Activated CD8-positive, alpha-beta memory T cell treated with anti-CD3 and anti-CD28 coated beads for 48 hours (primary cell): Measurements from ENCODE around the gene ZNF563.
A peak's percentile ranks its signal among the peaks of the same experiment; 100 is the strongest.
"Not testable (repeated sequence)": the region's sequence is repeated elsewhere in the genome, so short reads cannot be mapped to it uniquely, and the experiment has no call there.

Experiments used
- DNase-seq, 3 experiments: peaks; one replicate each; pipeline ENCODE4 v3.0.0-alpha.2; 2020; ENCODE audit warnings: low read depth in 2 of 3, low spot score in 2 of 3

ZNF563 gene

DNA sequence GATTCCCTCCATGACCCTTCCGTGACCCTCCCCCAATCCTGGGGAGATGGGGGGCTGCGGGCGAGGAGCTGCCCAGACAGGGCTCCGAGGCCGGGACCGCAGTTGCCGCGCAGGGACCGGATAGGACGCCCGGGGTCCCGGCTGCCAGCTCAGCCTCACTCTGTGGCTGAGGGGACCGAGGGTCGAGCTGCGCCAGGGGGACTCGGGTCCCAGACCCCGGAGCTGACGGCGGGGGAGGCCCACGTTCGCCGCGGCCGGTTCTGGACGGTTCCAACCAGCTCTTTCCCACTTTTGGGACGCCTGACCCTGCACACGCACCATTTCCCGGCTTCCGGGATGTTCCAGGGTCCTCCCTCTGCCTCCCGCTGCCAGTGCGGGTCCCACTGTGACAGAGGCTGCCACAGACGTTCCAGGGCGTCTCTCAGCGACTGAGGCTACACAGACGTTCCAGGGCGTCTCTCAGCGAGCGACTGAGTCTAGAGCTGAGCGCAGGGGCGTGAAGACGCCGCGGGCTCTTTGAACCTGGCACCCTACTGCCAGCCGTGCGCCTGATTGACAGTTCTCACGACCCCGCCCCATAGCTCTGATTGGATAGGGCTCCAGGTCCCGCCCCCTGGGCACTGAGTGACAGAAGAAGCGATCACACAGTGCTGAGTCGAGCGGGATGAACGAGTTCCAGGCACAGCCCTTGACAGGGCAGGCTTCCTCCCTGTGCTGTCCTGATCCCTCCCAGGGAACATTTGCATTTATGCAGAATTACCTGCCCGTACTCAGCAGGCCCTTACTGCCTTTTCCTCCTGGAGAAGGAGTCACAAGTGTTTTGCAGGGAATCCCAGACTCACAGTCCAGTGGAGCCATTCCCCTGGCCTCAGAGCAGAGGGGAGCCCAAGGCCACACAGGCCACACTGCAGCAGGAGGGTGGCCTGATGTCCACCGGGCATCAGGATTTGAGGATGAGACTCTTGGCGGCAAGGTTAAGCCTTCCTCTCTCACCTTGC lies at the start of gene ZNF563:
ZNF563 (minus strand) TSS at position 472 of the 998 bp plus-strand sequence; CDS start at position 321, 151 bp downstream.
- peak; percentile 88 to 95 (median 92) for DNase-seq

DNA sequence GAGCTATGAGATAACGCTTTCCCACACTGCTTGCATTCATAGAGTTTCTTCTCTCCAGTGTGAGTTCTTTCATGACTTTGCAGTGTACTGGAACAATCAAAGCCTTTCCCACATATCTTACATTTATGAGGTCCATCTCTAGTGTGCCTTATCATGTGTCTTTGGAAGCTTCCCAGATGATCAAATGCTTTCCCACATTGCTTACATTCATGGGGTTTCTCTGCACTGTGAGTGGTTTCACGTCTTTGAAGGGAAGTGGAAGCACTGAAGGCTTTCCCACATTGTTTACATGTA lies 47.0 kb upstream of the ZNF563 start:
- DNase-seq, result no peak

DNA sequence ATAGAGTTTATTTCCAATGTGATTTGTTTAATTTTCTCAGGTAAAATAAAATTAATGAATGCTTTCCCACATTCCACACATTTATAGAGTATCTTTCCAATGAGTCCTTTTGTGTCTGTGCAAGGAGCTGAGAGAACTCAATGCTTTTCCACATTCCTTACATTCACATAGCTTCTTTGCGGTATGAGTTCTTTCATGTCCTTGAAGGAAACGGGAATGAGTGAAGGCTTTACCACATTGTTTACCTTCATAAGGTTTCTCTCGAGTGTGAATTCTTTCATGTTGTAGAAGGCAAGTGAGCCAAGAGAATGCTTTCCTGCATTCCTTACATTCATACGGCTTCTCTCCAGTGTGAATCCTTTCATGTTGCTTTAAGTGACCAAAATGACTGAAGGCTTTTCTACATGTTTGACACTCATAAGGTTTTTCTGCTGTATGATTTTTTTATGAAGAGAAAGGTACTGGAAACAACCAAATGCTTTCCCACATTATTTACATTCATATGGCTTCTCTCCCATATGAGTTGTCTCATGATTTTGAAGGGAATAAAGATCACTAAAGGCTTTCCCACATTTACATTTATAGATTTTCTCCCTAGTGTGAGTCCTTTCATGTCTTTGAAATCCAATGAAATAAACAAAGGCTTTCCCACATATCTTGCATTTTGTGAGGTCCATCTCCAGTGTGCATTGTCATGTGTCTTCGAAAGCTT lies 46.5 kb upstream of the ZNF563 start:
- no peak for DNase-seq

DNA sequence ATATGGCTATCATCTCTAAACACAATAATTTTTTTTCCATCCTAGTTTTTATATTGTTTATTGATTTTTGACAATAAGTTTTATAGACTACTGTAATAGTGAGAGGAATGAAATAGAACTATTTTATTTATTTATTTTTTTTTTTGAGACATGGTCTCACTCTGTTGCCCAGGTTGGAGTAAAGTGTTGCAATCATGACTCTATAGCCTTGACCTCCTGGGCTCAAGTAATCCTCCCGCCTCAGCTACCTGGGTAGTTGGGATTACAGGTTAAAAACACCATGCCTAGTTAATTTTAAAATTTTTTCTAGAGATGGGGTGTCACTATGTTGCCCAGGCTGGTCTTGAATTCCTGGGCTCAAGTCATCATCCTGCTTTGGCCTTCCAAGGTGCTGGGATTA lies 40.6 kb upstream of the ZNF563 start:
- DNase-seq, result no peak

GRCh38 chr19:12365236-12366162 lies 32.1 kb upstream of the ZNF563 start, which contains the start of gene ZNF442:
ZNF442 (minus strand) TSS chr19:12365683; CDS start chr19:12363631, 2,052 bp downstream.
- DNase-seq, result peak; percentile 49 to 71 (median 61)

DNA sequence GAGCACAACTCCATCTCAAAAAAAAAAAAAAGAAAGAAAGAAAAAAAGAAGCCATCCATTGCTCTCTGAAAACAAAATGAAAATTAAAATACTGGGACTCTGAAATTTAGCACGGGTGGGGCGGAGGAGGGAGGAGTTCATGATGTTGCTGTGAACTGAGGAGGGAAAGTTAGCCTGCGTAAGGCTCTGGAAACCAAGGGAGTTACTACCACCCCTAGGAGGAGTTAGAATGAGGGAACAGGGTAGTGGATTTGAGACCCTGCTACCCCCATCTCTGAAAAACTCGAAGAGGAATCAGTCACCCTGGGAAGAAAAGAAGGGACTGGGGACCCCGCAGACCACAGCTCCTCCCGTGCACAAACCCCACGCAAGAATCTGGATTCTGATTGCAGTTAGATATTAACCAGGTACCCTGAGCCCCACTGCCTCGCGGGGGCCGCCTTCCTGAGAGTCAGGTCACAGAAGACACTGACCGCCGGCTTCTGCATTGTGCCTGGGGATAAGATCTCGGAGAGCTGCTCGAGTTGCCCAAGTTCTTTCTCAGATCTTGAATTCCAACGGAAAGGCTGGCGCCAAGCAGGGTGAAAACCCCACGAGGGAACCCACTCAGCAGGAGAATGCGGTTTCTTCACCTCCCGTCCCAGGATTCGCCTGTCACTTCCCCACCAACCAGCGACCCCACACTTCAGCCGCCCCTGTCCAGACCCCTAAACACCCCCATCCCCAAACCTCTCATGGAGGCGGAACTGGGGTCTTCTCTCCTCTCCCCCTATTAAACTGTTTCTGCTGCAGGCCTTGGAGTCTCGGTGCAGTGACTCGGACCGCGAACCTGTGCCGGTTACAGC lies 31.2 kb upstream of the ZNF563 start:
- no peak for DNase-seq

GRCh38 chr19:12362236-12362635 lies 28.8 kb upstream of the ZNF563 start:
- DNase-seq, result not testable (repeated sequence)

GRCh38 chr19:12353375-12353774 lies 19.9 kb upstream of the ZNF563 start:
- no peak for DNase-seq

DNA sequence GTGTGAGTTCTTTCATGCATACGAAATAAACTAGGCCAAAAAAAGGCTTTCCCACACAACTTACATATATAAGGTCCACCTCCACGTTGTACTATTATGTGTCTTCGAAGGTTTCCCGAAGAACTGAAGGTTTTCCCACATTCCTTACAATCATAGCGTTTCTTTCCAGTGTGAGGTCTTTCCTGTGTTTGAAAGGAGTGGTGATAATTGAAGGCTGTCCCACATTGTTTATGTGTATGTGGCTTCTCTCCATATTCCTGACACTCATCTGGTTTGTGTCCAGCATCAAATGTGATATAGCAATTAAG lies 17.4 kb upstream of the ZNF563 start:
- no peak for DNase-seq

DNA sequence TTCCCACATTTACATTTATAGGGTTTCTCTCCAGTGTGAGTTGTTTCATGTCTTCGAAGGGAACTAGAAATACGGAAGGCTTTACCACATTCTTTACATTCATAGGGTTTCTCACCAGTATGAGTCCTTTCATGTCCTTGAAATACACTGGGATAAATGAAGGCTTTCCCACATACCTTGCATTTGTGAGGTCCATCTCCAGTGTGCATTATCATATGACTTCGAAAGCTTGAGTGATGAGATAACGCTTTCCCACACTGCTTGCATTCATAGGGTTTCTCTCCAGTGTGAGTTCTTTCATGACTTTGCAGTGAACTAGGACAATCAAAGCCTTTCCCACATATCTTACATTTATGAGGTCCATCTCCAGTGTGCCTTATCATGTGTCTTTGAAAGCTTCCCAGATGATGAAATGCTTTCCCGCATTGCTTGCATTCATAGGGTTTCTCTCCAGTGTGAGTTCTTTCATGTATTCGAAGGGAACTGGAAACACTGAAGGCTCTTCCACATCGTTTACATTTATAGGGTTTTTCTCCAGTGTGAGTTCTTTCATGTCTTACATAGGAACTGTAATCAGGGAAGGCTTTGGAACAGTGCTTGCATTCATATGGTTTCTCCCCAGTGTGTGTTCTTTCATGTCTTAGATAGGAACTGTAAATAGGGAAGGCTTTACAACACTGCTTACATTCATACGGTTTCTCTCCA lies 16.9 kb upstream of the ZNF563 start:
- DNase-seq, result no peak

DNA sequence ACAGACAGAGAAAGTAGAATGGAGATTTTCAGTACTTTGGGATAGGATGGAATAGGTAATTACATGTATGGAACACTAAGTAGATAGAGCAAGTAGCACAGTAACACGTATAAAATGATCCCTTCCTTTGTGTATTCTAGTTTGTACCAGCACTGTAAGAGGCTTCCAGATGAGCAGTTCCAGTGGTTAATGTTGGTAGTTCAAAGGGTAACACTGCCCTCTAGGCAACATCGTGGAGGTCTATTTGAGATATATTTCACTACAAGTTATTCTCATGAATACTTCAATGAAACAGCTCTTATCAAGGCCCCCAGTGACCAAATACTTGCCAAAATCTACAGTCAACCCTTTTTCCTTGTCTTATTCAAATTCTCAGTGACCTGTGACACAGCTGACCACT lies 13.5 kb upstream of the ZNF563 start:
- no peak for DNase-seq

DNA sequence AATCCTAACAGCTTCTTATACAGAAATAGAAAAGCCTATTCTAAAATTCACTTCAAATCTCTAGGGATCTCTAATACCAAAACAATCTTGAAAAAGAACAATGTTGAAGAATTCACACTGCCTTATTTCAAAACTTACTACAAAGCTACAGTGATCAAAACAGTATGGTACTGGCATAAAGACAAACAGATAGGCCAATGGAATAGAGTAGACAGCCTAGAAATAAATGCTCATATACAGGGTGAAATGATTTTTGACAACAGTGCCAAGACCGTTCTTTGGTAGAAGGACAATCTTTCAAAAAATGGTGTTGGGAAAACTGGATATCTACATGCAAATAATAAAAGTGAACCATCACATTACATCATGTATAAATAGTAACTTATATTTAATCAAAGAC lies 11.8 kb upstream of the ZNF563 start:
- no peak for DNase-seq

DNA sequence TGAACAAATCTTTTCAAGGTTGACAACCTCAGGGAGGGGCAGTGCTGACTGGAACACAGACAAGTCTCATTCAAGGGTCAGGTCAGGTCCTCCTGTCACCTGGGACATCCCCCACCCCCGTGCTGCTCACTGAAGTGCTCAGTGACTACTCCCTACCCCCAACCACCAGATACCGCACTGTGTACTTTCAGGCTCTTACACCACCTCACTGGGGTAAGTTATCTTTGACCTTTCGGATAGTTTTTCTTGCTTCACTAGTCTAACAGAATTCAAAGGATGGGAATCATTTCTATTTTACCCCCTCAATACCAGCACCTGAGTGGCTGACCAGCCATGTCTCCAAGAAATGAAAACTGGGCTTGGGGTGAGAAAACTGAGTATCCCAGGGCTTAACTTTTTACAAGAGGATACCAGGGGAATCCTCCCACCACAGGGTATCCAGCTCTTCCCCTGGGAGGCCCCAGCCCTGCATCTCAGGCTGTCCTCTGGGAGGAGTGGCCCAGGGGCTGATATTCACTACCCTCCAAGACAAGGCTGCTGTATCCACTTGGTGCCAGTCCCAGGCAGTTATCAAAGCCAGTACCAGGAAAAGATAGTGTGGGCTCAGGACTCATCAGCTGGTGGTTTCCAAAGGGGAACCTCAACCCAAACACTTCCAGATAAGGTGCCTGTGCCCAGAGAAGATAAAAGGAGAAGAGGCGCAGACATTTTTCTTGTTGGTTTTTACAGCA lies 2.1 kb downstream of the ZNF563 start:
- peak; percentile 26 to 60 (median 55) for DNase-seq

DNA sequence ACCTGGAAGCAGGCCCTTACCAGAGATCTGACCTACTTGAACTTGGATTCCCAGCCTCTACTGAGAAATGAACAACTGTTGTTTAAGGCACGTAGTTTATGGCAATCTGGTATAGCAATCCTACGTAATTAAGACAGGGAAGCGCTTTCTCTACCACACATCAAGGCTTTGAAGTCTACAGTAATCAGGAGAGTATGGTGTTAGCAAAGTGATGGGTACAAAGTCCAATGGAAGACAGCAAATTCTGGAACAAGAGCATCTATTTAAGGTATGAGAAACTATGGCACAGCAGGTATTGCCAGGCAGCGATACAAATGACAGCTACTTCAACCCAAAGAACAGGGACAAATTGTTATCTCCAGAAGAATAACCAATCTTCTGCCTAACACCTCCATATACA lies 3.1 kb downstream of the ZNF563 start:
- DNase-seq, result no peak

GRCh38 chr19:12325690-12326089 lies 7.7 kb downstream of the ZNF563 start:
- no peak for DNase-seq

DNA sequence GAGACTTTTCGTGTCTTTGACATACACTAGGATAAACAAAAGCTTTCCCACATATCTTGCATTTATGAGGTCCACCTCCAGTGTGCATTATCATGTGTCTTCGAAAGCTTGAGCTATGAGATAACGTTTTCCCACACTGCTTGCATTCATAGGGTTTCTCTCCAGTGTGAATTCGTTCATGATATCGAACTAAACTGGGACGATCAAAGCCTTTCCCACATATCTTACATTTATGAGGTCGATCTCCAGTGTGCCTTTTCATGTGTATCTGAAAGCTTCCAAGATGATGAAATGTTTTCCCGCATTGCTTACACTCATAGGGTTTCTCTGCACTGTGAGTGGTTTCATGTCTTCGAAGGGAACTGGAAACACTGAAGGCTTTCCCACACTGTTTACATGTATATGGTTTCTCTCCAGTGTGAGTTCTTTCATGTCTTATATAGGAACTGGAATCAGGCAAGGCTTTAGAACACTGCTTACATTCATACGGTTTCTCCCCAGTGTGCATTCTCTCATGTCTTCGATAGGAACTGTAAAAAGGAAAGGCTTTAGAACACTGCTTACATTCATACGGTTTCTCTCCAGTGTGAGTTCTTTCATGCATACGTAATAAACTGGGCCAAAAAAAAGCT lies 14.5 kb downstream of the ZNF563 start:
- no peak for DNase-seq

DNA sequence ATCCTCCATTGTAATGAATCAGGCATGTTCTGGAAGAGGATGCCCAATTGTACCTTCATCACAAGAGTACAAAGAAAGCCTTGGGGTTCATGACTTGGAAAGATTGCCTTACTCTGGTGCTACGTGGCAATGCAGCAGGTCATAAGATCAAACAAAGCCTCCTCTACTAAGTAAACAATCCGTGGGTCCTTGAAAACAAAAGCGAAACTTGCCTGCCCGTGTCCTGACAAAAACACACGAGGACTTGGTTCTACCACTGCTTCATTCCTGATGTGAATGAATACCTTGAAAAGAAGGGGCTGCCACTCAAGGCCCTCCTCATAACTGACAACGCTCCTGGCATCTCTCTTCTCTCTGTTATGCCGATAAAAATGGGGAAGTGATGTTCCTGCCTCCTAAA lies 18.9 kb downstream of the ZNF563 start:
- no peak for DNase-seq

DNA sequence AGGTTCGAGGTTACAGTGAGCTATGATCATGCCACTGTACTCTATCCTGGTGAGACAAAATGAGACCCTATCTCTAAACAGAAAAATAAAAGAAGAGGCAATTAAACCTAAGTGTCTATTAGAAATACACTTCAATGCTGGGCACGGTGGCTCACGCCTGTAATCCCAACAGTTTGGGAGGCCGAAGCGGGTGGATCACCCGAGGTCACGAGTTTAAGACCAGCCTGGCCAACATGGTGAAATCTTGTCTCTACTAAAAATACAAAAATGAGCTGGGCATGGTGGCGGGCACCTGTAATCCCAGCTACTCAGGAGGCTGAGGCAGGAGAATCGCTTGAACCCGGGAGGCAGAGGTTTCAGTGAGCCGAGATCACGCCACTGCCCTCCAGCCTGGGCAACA lies 24.5 kb downstream of the ZNF563 start:
- not testable (repeated sequence) for DNase-seq

GRCh38 chr19:12295191-12295590 lies 38.2 kb downstream of the ZNF563 start:
- no peak for DNase-seq
